Measurements from ENCODE around the gene ALCAM.

- no peak for TF ChIP-seq POLR2A (IDR thresholded peaks at IDR 0.05; ENCODE audit: low read length)
- TF ChIP-seq GATA1 (IDR thresholded peaks at IDR 0.05; ENCODE audit: low read depth, low read length) = no peak
Measured at GRCh38 chr3:105620236-105620635, 253.5 kb downstream of the ALCAM start.

Measured in erythroblast (primary cell).